NOMO-1 treated with DMSO at 0.1 percent for 48 hours (cell line): ENCODE results near the gene IL21R.
"Not testable (repeated sequence)": the region's sequence is repeated elsewhere in the genome, so short reads cannot be mapped to it uniquely, and the experiment has no call there.

Experiments used
- DNase-seq: peaks from one replicate; lab custom pipeline; 2025; ENCODE audit not compliant: unreplicated experiment; lab: John Stamatoyannopoulos, UW

Gene IL21R

DNA sequence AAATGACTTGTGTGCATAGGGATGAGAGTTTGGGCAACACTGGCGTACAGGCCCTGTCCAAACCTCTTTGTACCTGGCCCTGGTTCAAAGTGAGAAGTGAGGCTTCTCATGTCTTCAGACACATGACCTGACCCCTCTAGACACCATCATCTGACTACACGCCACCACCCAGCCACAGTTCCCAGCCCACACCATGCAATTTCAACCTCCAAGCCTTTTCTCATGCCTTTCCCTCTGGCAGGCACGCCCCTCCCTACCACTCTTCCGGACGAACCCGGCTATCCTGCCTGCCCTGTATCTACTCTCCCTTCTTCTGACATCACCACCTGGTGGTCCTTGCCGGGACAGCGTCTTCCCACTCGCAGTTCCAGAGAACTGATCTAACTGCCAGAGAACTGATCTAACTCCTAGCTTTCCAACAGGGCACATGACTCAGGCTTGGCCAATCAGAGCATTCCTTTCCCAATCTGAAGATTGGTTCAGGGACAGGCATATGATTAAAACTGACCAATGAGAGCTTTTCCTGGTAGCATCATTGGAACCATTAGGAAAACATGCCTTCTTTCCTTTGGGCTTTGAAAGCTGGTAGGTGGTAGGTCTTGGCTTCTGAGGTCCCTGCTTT, 27.1 kb upstream of the IL21R start:
- DNase-seq = peak; percentile 74

GRCh38 chr16:27377666-27378485, 24.1 kb upstream of the IL21R start:
- DNase-seq = no peak

DNA sequence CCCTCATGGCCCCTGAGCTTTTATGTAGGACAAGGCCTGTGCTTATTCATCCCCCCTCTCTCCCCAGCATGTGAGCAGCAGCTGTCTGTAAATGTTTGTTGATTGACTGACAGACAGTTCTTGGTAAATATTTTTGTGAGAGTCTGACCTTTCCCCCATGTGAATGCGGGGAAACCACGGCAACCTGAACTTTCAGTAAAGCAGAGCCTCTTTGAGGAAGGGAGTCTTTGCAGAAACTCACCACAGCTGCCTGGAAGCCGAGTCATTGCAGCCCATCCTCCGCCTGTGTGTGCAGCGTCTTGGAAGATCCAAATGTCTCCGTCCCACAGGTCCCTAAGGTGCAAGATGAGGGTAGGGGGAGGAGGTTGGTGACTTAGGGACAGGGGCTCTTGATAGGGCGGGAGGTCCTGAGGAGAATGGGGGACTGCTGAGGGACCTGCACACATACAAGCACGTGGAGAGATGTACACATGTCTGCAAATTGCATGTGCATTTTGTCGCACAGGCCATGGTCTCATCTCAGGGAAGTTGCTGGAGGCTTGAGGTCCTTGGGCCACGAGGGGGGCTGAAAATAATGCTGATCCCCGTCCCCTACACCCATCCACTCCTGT, 23.0 kb upstream of the IL21R start:
- DNase-seq = no peak

DNA sequence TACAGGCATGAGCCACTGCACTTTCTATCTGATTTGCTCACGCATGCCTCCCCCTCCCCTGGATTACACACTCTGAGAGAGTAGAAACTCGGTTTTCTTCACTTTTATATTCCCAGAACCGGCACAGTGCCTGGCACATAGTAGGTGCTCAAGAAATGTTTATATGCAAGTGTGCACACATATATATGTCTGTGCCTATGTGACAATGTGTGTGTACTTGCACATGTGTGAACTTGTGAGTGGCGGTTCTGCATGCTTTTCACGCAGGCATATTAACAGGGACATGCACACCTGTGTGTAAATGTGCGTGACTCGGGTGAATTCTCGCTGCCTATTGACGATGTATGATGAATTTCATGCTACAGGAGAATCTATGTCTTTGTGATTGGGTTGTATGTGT, 22.1 kb upstream of the IL21R start:
- no peak for DNase-seq

- DNase-seq = no peak
Measured at GRCh38 chr16:27381236-27381635, 20.7 kb upstream of the IL21R start.

DNA sequence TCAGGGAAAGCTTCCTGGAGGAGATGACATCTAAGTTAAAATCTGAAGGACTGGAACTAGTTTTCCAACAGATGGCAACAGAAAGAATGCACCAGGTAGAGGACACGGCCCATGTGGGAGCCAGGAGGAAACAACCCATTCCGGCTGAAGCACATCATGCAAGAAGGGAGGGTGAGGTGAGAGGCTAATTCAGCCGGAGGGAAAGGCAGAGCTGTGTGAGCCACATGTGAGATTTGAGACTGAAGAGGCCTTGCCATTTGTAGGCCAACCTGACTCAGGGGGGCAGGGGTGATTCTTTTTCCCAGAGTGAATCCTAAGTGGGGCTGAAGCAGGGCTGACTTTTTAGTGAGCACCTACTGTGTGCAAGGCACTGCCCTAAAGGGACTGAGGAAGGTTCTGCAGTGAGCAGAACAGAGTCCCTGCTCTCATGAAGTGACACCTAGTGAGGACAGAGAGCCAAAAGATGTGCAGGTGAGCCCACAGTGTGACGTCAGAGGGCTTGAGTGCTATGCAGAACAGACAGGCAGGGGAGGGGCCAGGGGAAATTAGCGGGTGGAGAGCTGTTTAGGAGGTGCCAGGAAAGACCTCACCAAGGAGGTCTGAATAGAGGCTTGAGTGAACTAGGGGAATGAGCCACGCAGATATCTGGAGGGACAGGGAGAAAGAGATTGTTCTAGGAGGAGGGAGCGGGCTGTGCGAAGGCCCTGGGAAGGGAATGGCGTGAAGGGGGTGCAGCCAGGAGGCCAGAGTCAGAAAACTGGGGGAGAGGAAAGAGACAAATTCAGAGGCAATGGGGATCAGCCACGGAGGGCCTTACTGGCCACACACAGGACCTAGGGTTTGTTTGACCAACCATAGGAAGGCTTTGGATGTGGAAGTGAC, 19.8 kb upstream of the IL21R start:
- no peak for DNase-seq

- no peak for DNase-seq
Measured at GRCh38 chr16:27383556-27384243, 18.3 kb upstream of the IL21R start.

DNA sequence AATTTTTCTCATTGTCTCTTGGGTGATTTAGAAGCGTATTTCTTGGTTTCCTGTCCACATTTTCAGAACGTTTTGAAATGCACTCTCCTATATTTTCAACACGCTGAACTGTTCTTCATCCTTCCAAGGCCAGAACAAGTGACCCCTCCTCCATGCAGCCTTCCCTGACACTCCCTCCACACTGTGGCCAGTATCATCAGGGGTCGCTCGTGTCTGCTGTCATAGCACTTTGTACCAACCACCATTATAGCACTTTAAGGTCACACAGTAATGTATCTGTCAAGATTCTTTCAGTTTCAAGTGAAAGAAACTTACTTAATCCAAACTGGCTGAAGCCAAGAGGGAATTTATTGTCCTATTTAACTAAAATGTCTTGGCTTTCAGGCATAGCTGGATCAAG, 17.5 kb upstream of the IL21R start:
- DNase-seq = no peak

GRCh38 chr16:27385398-27385797, 16.6 kb upstream of the IL21R start:
- DNase-seq = no peak

- DNase-seq = no peak
Measured at GRCh38 chr16:27386674-27387073, 15.3 kb upstream of the IL21R start.

- no peak for DNase-seq
Measured at GRCh38 chr16:27387724-27388123, 14.2 kb upstream of the IL21R start.

GRCh38 chr16:27389272-27389961, 12.6 kb upstream of the IL21R start:
- DNase-seq = no peak

GRCh38 chr16:27390151-27390550, 11.8 kb upstream of the IL21R start:
- DNase-seq = peak; percentile 67

GRCh38 chr16:27392671-27393070, 9.3 kb upstream of the IL21R start:
- no peak for DNase-seq

- DNase-seq = no peak
Measured at GRCh38 chr16:27394516-27394915, 7.5 kb upstream of the IL21R start.

- DNase-seq = not testable (repeated sequence)
Measured at GRCh38 chr16:27398341-27398893, 3.6 kb upstream of the IL21R start.

GRCh38 chr16:27398894-27399853, 2.8 kb upstream of the IL21R start:
- peak; percentile 75 for DNase-seq

GRCh38 chr16:27399969-27400368, 2.0 kb upstream of the IL21R start:
- DNase-seq = no peak
